MM.1S (cell line): ENCODE results near the gene LEF1.
A peak's percentile ranks its signal among the peaks of the same experiment; 100 is the strongest.

Source experiments
- DNase-seq: peaks from one replicate; pipeline ENCODE4 v3.0.0-alpha.2; 2015
- H2AFZ ChIP-seq: fragments of 300-600 bp; sonication (generic); 2 replicates; pipeline ENCODE4 v1.6.0; 2016; ENCODE audit warnings: antibody characterized with exemption, low read length
- H3F3A ChIP-seq: fragments of 300-600 bp; sonication (generic); 2 replicates; pipeline ENCODE4 v1.6.1; 2016; ENCODE audit warnings: mild to moderate bottlenecking, antibody characterized with exemption, low read length, moderate library complexity, mixed read lengths; ENCODE audit not compliant: insufficient read depth
- H3K27ac ChIP-seq: fragments of 300-600 bp; sonication (generic); 2 replicates; pipeline ENCODE4 v1.5.1; 2016; ENCODE audit warnings: mild to moderate bottlenecking, low read length
- H3K27me3 ChIP-seq: fragments of 300-600 bp; sonication (generic); replicated peaks from 2 replicates; pipeline ENCODE4 v1.6.0; 2016; ENCODE audit warnings: low read length; ENCODE audit not compliant: insufficient read depth
- H3K36me3 ChIP-seq: fragments of 300-600 bp; sonication (generic); replicated peaks from 2 replicates; pipeline ENCODE4 v1.6.1; 2016; ENCODE audit warnings: mild to moderate bottlenecking, low read length, mixed read lengths; ENCODE audit not compliant: insufficient read depth
- H3K4me1 ChIP-seq: fragments of 300-600 bp; sonication (generic); 2 replicates; pipeline ENCODE4 v1.6.1; 2016; ENCODE audit warnings: low read length, mixed read lengths
- H3K4me2 ChIP-seq: fragments of 300-600 bp; sonication (generic); 2 replicates; pipeline ENCODE4 v1.6.0; 2016; ENCODE audit warnings: low read depth, low read length
- H3K4me3 ChIP-seq: fragments of 300-600 bp; sonication (generic); 2 replicates; pipeline ENCODE4 v1.5.1; 2016; ENCODE audit warnings: low read length, mixed read lengths
- H3K79me2 ChIP-seq: fragments of 300-600 bp; sonication (generic); 2 replicates; pipeline ENCODE4 v1.6.1; 2016; ENCODE audit warnings: mixed run types, low read length, mixed read lengths
- H3K9ac ChIP-seq: fragments of 300-600 bp; sonication (generic); 2 replicates; pipeline ENCODE4 v1.6.1; 2016; ENCODE audit warnings: low read length, mixed read lengths
- H3K9me2 ChIP-seq: fragments of 300-600 bp; sonication (generic); replicated peaks from 2 replicates; pipeline ENCODE4 v1.6.1; 2016; ENCODE audit warnings: mild to moderate bottlenecking, low read length, mixed read lengths; ENCODE audit not compliant: insufficient read depth
- H3K9me3 ChIP-seq: fragments of 300-600 bp; sonication (generic); replicated peaks from 2 replicates; pipeline ENCODE4 v1.6.1; 2016; ENCODE audit warnings: mild to moderate bottlenecking, low read length, mixed read lengths; ENCODE audit not compliant: insufficient read depth
- H4K20me1 ChIP-seq: fragments of 300-600 bp; sonication (generic); 2 replicates; pipeline ENCODE4 v1.6.1; 2016; ENCODE audit warnings: mild to moderate bottlenecking, low read length, moderate library complexity, mixed read lengths; ENCODE audit not compliant: insufficient read depth
- EZH2 ChIP-seq: fragments of 300-600 bp; sonication (generic); optimal IDR thresholded peaks from 2 replicates; pipeline ENCODE3; 2017; ENCODE audit warnings: low read depth, mild to moderate bottlenecking, antibody characterized with exemption, low read length, mixed read lengths
- EZH2phosphoT487 ChIP-seq: fragments of 300-600 bp; sonication (generic); IDR thresholded peaks from 2 replicates; pipeline ENCODE4 v1.6.1; 2018; ENCODE audit warnings: antibody characterized with exemption, low read length
- TF ChIP-seq, protein P1 (sequence below): fragments of 300-600 bp; sonication (generic); IDR thresholded peaks from 2 replicates; pipeline ENCODE4 v1.5.1; 2016; ENCODE audit warnings: antibody characterized with exemption, low read length, mixed read lengths

Gene LEF1

DNA sequence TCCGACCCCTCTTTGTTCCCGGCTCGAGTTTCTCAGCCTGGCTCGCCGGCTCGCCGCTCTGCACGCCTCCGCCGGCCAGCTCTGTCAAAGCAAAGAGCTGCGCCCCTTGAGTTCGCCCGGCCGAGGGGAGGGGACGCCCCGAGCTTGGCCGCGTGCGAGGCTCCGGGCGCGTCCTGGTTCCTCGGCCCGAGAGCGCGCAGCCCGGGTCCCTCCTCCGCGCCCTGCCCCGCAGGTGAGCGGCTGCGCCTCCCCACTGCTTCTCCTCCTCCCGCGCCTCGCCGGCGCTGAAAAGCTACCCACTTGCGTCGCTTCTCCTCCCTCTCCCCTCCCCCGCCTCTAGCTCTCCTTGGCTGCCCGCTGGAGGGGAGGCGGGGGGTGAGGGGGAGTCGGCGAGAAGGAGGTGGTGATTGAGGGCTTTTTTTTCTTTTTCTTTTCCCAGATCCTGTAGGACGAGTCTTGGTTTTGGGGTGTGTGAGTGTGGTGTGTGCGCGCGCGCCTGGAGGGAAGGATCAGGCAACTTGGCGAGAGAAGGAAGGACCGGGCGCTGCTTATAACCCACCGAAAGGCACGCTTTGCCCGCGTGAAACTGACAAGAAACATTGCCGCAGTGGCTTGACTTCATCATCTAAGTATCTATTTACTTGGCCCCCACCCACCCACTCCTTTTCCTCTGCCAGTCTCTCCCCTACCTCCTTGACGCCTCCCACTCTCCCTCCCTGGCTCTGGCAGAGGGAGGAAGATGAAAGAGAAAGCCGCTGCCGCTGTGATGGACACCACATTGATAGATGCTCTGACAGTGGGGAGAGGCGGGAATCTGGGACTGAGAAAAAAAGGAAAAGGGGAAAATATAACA is at the start of gene LEF1:
LEF1 (minus strand) TSS at position 262 of the 853 bp plus-strand sequence. CDS start 1,165 bp downstream, outside the sequence.
- Histone ChIP-seq H3K9me3 (no peaks in the 10 kb centered on the region), H2AFZ (peak within 1 kb of the TSS; percentile 84), H3K27me3 (peaks cover 30% of the 10 kb centered on the region), H3K9me2 (no peaks in the 10 kb centered on the region), H3K9ac (peak within 1 kb of the TSS; percentile 78), H3K36me3 (no peaks in the 10 kb centered on the region; the same call in 1 of the 2 replicates), H3K79me2 (peaks cover 38% of the 10 kb centered on the region), H3K4me2 (peak within 1 kb of the TSS; percentile 69), H4K20me1 (no peaks in the 10 kb centered on the region), H3F3A (peaks cover 38% of the 10 kb centered on the region), H3K4me3 (peak within 1 kb of the TSS; percentile 96), H3K27ac (peak within 1 kb of the TSS; percentile 66; the same call in 1 of the 2 replicates), H3K4me1 (peaks cover 25% of the 10 kb centered on the region)
- peak; percentile 90 for DNase-seq
- TF ChIP-seq EZH2: no peak
- TF ChIP-seq, protein P1, sequence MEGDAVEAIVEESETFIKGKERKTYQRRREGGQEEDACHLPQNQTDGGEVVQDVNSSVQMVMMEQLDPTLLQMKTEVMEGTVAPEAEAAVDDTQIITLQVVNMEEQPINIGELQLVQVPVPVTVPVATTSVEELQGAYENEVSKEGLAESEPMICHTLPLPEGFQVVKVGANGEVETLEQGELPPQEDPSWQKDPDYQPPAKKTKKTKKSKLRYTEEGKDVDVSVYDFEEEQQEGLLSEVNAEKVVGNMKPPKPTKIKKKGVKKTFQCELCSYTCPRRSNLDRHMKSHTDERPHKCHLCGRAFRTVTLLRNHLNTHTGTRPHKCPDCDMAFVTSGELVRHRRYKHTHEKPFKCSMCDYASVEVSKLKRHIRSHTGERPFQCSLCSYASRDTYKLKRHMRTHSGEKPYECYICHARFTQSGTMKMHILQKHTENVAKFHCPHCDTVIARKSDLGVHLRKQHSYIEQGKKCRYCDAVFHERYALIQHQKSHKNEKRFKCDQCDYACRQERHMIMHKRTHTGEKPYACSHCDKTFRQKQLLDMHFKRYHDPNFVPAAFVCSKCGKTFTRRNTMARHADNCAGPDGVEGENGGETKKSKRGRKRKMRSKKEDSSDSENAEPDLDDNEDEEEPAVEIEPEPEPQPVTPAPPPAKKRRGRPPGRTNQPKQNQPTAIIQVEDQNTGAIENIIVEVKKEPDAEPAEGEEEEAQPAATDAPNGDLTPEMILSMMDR: no peak
- TF ChIP-seq EZH2phosphoT487: no peak

DNA sequence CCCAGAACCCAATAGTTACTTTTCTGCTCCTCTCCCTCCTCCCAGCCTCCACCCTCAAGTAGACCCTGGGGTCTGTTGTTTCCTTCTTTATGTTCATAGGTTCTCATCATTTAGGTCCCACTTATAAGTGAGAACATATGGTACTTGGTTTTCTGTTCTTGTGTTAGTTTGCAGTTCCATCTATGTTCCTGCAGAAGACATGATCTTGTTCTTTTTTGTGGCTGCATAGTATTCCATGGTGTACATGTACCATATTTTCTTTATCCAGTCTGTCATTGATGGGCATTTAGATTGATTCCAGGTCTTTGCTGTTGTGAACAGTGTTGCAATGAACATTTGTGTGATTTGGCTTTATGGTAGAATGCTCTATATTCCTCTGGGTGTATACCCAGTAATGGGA is 47.8 kb upstream of the LEF1 start:
- no peak overlapping the region for H3K4me2 ChIP-seq
- DNase-seq: no peak
- H3K27ac ChIP-seq: no peak overlapping the region
- H3K9me3 ChIP-seq: no peaks in the 10 kb centered on the region
- H3K4me1 ChIP-seq: peaks cover 16% of the 10 kb centered on the region
- H2AFZ ChIP-seq: no peak overlapping the region
- H3K36me3 ChIP-seq: no peaks in the 10 kb centered on the region
- no peak overlapping the region for H3K9ac ChIP-seq
- no peak overlapping the region for H3K4me3 ChIP-seq
- TF ChIP-seq EZH2phosphoT487 (no peak), EZH2 (no peak)
- TF ChIP-seq, protein P1: no peak
- H3K79me2 ChIP-seq: no peaks in the 10 kb centered on the region
- no peaks in the 10 kb centered on the region for H3K27me3 ChIP-seq
- H4K20me1 ChIP-seq: no peaks in the 10 kb centered on the region
- H3F3A ChIP-seq: no peaks in the 10 kb centered on the region
- H3K9me2 ChIP-seq: no peaks in the 10 kb centered on the region

GRCh38 chr4:108215055-108215454 is 46.3 kb upstream of the LEF1 start:
- TF ChIP-seq EZH2 (no peak), EZH2phosphoT487 (no peak)
- TF ChIP-seq, protein P1: no peak
- no peak overlapping the region for H3K4me3 ChIP-seq
- H3K4me1 ChIP-seq: peaks cover 16% of the 10 kb centered on the region
- H3K79me2 ChIP-seq: no peaks in the 10 kb centered on the region
- H3K27me3 ChIP-seq: no peaks in the 10 kb centered on the region
- no peak for DNase-seq
- H3K27ac ChIP-seq: no peak overlapping the region
- H4K20me1 ChIP-seq: no peaks in the 10 kb centered on the region
- H3K36me3 ChIP-seq: no peaks in the 10 kb centered on the region
- no peak overlapping the region for H3K4me2 ChIP-seq
- no peaks in the 10 kb centered on the region for H3K9me2 ChIP-seq
- no peak overlapping the region for H3K9ac ChIP-seq
- H3K9me3 ChIP-seq: no peaks in the 10 kb centered on the region
- H3F3A ChIP-seq: no peaks in the 10 kb centered on the region
- H2AFZ ChIP-seq: 0 out of 2 replicates have a peak overlapping the region, but pooled peaks have one; percentile 22
